ENCODE data around the gene ENG.

ENG gene

DNA sequence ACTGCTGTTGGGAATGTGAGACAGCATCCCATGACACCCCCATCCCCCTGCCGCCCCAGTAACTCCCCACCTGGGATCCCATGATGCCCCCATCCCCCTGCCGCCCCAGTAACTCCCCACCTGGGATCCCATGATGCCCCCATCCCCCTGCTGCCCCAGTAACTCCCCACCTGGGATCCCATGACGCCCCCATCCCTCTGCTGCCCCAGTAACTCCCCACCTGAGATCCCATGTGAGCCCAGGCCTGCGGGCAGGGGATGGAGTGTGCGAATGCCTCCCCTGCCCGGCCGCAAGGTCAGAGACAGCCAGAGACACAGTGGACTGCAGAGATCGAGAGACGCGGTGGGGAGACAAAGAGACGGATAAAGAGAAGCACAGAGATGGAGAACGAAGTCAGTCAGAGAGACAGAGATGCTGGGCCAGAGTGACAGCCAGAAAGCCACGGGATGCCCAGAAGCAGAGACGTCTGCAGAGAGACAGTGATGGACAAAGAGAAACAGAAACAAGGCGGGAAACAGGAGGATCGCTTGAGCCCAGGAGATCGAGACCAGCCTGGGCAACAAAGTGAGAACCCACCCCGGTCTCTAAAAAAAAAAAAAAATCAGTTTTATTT, 77.0 kb downstream of the ENG start:
- TF ChIP-seq, protein P1, sequence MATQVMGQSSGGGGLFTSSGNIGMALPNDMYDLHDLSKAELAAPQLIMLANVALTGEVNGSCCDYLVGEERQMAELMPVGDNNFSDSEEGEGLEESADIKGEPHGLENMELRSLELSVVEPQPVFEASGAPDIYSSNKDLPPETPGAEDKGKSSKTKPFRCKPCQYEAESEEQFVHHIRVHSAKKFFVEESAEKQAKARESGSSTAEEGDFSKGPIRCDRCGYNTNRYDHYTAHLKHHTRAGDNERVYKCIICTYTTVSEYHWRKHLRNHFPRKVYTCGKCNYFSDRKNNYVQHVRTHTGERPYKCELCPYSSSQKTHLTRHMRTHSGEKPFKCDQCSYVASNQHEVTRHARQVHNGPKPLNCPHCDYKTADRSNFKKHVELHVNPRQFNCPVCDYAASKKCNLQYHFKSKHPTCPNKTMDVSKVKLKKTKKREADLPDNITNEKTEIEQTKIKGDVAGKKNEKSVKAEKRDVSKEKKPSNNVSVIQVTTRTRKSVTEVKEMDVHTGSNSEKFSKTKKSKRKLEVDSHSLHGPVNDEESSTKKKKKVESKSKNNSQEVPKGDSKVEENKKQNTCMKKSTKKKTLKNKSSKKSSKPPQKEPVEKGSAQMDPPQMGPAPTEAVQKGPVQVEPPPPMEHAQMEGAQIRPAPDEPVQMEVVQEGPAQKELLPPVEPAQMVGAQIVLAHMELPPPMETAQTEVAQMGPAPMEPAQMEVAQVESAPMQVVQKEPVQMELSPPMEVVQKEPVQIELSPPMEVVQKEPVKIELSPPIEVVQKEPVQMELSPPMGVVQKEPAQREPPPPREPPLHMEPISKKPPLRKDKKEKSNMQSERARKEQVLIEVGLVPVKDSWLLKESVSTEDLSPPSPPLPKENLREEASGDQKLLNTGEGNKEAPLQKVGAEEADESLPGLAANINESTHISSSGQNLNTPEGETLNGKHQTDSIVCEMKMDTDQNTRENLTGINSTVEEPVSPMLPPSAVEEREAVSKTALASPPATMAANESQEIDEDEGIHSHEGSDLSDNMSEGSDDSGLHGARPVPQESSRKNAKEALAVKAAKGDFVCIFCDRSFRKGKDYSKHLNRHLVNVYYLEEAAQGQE (tag by site-specific recombination; IDR thresholded peaks at IDR 0.05): no peak
- TF ChIP-seq ZNF548 (tag by site-specific recombination; IDR thresholded peaks at IDR 0.05) (no peak), ZNF248 (tag by site-specific recombination; IDR thresholded peaks at IDR 0.05) (no peak), ZNF670 (tag by site-specific recombination; IDR thresholded peaks at IDR 0.05; ENCODE audit: low read depth) (no peak), ZNF140 (tag by site-specific recombination; IDR thresholded peaks at IDR 0.05) (no peak)
- TF ChIP-seq, protein P2, sequence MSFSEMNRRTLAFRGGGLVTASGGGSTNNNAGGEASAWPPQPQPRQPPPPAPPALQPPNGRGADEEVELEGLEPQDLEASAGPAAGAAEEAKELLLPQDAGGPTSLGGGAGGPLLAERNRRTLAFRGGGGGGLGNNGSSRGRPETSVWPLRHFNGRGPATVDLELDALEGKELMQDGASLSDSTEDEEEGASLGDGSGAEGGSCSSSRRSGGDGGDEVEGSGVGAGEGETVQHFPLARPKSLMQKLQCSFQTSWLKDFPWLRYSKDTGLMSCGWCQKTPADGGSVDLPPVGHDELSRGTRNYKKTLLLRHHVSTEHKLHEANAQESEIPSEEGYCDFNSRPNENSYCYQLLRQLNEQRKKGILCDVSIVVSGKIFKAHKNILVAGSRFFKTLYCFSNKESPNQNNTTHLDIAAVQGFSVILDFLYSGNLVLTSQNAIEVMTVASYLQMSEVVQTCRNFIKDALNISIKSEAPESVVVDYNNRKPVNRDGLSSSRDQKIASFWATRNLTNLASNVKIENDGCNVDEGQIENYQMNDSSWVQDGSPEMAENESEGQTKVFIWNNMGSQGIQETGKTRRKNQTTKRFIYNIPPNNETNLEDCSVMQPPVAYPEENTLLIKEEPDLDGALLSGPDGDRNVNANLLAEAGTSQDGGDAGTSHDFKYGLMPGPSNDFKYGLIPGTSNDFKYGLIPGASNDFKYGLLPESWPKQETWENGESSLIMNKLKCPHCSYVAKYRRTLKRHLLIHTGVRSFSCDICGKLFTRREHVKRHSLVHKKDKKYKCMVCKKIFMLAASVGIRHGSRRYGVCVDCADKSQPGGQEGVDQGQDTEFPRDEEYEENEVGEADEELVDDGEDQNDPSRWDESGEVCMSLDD (tag by site-specific recombination; IDR thresholded peaks at IDR 0.05): no peak
- TF ChIP-seq, protein P3, sequence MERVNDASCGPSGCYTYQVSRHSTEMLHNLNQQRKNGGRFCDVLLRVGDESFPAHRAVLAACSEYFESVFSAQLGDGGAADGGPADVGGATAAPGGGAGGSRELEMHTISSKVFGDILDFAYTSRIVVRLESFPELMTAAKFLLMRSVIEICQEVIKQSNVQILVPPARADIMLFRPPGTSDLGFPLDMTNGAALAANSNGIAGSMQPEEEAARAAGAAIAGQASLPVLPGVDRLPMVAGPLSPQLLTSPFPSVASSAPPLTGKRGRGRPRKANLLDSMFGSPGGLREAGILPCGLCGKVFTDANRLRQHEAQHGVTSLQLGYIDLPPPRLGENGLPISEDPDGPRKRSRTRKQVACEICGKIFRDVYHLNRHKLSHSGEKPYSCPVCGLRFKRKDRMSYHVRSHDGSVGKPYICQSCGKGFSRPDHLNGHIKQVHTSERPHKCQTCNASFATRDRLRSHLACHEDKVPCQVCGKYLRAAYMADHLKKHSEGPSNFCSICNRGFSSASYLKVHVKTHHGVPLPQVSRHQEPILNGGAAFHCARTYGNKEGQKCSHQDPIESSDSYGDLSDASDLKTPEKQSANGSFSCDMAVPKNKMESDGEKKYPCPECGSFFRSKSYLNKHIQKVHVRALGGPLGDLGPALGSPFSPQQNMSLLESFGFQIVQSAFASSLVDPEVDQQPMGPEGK (tag by site-specific recombination; IDR thresholded peaks at IDR 0.05): no peak
- H3K9me3 ChIP-seq (ENCODE audit: control insufficient read depth, insufficient read depth, low read depth, low read length): no peaks in the 10 kb centered on the region
- ChIA-PET CTCF (interaction anchor here (0.7 kb wide), 1 partner anchor 84 kb away, joined by 4 read pairs; no protein-coding TSS in a partner anchor), POLR2A (no interaction called here)
- no peak overlapping the region for H3K4me3 ChIP-seq (ENCODE audit: low read depth, low read length)
- H3K27ac ChIP-seq (ENCODE audit: extremely low read depth, low read depth, low read length): no peak overlapping the region
- no peaks in the 10 kb centered on the region for H3K36me3 ChIP-seq (ENCODE audit: control insufficient read depth in 2 of 2, insufficient read depth in 1 of 2, low read length in 2 of 2)
- no peaks in the 10 kb centered on the region for H3K4me1 ChIP-seq (ENCODE audit: control insufficient read depth, insufficient read depth, low read length)

DNA sequence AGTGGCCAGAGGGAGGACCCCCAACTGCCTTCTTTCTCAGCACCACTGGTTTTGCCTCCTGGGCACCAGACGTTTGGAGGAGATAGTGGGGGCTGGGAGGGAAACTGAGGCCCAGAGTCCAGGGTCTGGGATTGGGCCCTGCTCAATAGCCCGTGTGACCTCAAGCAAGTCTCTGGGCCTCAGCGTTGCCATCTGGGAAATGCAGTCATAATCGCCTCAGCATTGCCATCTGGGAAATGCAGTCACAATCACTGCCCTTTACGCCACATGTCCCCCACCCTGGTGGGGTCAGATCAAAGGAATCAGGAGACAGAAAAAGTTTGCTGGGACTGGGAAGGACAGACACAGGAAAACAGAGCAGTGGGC, 77.6 kb downstream of the ENG start:
- Histone ChIP-seq H3K4me3 (ENCODE audit: low read depth, low read length) (no peak overlapping the region), H3K4me1 (ENCODE audit: control insufficient read depth, insufficient read depth, low read length) (no peaks in the 10 kb centered on the region), H3K27ac (ENCODE audit: extremely low read depth, low read depth, low read length) (no peak overlapping the region), H3K9me3 (ENCODE audit: control insufficient read depth, insufficient read depth, low read depth, low read length) (no peaks in the 10 kb centered on the region), H3K36me3 (ENCODE audit: control insufficient read depth in 2 of 2, insufficient read depth in 1 of 2, low read length in 2 of 2) (no peaks in the 10 kb centered on the region)
- CTCF ChIA-PET: no interaction called here
- POLR2A ChIA-PET: no interaction called here
- TF ChIP-seq YY1 (tag by site-specific recombination; IDR thresholded peaks at IDR 0.05) (no peak), ZNF830 (tag by site-specific recombination; IDR thresholded peaks at IDR 0.05; ENCODE audit: low read depth) (no peak)

DNA sequence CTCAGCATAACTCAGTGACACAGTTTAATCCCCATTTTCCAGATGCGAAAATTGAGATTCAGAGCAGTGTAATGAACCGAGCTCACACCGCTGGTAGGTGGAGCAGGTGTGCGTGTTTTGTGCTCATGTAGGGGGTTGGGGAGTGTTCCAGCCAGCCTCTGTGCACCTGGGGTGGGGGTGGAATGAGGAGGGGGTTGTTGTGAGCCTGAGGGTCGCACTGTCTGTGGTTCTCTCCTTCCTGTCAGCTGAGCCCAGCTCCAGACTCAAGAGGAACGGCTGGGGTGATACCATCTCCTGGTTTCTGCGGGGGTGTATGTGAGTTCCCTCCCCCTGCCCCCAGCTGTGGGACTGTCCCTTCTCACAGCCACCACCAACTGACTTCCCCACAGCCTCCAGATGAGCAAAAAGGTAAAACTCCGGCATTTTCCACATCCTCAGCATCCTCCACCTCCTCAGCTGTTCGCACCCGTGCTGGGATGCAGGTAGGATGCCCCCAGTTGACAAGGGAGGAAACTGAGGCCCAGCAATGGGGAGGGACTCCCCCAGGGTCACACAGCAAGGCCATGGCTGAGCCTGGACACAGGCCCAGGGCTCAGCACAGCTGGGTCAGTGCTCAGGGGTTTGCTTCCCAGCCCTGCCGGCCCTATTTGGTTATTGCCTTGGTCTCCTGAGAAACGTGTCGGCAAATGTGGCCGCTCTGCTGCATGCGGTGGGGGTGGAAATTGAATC, 78.1 kb downstream of the ENG start:
- TF ChIP-seq, protein P4, sequence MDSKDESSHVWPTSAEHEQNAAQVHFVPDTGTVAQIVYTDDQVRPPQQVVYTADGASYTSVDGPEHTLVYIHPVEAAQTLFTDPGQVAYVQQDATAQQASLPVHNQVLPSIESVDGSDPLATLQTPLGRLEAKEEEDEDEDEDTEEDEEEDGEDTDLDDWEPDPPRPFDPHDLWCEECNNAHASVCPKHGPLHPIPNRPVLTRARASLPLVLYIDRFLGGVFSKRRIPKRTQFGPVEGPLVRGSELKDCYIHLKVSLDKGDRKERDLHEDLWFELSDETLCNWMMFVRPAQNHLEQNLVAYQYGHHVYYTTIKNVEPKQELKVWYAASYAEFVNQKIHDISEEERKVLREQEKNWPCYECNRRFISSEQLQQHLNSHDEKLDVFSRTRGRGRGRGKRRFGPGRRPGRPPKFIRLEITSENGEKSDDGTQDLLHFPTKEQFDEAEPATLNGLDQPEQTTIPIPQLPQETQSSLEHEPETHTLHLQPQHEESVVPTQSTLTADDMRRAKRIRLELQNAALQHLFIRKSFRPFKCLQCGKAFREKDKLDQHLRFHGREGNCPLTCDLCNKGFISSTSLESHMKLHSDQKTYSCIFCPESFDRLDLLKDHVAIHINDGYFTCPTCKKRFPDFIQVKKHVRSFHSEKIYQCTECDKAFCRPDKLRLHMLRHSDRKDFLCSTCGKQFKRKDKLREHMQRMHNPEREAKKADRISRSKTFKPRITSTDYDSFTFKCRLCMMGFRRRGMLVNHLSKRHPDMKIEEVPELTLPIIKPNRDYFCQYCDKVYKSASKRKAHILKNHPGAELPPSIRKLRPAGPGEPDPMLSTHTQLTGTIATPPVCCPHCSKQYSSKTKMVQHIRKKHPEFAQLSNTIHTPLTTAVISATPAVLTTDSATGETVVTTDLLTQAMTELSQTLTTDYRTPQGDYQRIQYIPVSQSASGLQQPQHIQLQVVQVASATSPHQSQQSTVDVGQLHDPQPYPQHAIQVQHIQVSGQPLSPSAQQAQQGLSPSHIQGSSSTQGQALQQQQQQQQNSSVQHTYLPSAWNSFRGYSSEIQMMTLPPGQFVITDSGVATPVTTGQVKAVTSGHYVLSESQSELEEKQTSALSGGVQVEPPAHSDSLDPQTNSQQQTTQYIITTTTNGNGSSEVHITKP (tag by site-specific recombination; IDR thresholded peaks at IDR 0.05): peak; percentile 94
- TF ChIP-seq HOXA7 (CRISPR knock-in tag; IDR thresholded peaks at IDR 0.05; ENCODE audit: borderline replicate concordance): no peak
- H3K36me3 ChIP-seq (ENCODE audit: control insufficient read depth in 2 of 2, insufficient read depth in 1 of 2, low read length in 2 of 2): no peaks in the 10 kb centered on the region
- no peaks in the 10 kb centered on the region for H3K4me1 ChIP-seq (ENCODE audit: control insufficient read depth, insufficient read depth, low read length)
- H3K27ac ChIP-seq (ENCODE audit: extremely low read depth, low read depth, low read length): no peak overlapping the region
- H3K4me3 ChIP-seq (ENCODE audit: low read depth, low read length): no peak overlapping the region
- ChIA-PET POLR2A (no interaction called here), CTCF (interaction anchor here (1.2 kb wide), 2 partner anchors 8 to 42 kb away, joined by 3 to 4 read pairs; partner anchors contain the start of gene TOR2A)
- no peaks in the 10 kb centered on the region for H3K9me3 ChIP-seq (ENCODE audit: control insufficient read depth, insufficient read depth, low read depth, low read length)

All from HEK293 (cell line).